Astrocyte of the cerebellum (primary cell): ENCODE measurements around the gene ADGRE1.

Source experiments
- DNase-seq: peaks from one replicate; pipeline ENCODE4 v3.0.0-alpha.2; 2011; ENCODE audit warnings: low read depth
- H3K4me3 ChIP-seq: 2 replicates; pipeline ENCODE4 v1.5.1; 2011; ENCODE audit warnings: mild to moderate bottlenecking, low read depth, low read length, moderate library complexity
- in situ Hi-C: cut with HindIII; loops from 2 replicates; pipeline ENCODE4 v1.10.0; 2017; ENCODE audit warnings: low sequenced_read_pairs
- TF ChIP-seq, protein P1 (sequence below): IDR thresholded peaks from 2 replicates; pipeline ENCODE4 v1.5.1; 2012; ENCODE audit warnings: low read length, low read depth, moderate library complexity, mild to moderate bottlenecking; ENCODE audit errors: missing control alignments

Gene ADGRE1

DNA sequence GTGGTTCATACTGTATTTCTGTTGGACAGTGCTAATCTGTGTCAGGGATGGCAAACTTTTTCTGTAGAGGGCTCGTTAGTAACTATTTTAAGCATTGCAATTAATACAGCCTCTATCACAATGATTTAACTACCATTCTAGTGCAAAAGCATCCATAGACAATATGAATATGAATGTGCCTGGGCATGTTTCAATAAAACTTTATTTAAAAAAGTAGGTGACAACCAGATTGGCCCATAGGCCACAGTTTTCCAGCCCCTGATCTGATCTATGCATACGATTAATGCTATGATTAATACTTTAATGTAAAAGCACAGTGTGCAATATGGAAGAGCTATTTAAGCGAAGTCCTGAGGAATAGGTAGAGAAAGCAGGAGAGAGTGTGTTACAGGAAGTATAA lies 29.6 kb downstream of the ADGRE1 start:
- in situ Hi-C loops = no loop called here
- H3K4me3 ChIP-seq = no peak overlapping the region
- no peak for DNase-seq
- TF ChIP-seq, protein P1, sequence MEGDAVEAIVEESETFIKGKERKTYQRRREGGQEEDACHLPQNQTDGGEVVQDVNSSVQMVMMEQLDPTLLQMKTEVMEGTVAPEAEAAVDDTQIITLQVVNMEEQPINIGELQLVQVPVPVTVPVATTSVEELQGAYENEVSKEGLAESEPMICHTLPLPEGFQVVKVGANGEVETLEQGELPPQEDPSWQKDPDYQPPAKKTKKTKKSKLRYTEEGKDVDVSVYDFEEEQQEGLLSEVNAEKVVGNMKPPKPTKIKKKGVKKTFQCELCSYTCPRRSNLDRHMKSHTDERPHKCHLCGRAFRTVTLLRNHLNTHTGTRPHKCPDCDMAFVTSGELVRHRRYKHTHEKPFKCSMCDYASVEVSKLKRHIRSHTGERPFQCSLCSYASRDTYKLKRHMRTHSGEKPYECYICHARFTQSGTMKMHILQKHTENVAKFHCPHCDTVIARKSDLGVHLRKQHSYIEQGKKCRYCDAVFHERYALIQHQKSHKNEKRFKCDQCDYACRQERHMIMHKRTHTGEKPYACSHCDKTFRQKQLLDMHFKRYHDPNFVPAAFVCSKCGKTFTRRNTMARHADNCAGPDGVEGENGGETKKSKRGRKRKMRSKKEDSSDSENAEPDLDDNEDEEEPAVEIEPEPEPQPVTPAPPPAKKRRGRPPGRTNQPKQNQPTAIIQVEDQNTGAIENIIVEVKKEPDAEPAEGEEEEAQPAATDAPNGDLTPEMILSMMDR = no peak

DNA sequence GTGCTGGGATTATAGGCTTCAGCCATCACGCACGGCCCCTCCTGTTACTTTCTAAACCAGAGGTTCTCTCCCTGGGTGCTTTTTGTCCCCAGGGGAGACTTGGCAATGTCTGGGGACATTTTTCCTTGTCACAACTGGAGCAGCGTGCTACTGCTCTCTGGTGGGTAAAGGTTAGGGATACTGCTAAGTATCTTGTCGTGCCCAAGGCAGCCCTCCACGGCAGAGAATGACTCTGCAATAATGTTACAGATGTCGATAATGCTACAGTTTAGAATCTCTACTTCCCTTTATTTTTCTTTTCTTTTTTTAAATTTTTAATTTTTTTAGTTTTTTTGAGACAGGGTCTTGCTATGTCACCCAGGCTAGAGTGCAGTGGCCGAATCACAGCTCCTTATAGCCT lies 38.0 kb downstream of the ADGRE1 start:
- no peak for DNase-seq
- TF ChIP-seq, protein P1 = no peak
- in situ Hi-C loops = no loop called here

DNA sequence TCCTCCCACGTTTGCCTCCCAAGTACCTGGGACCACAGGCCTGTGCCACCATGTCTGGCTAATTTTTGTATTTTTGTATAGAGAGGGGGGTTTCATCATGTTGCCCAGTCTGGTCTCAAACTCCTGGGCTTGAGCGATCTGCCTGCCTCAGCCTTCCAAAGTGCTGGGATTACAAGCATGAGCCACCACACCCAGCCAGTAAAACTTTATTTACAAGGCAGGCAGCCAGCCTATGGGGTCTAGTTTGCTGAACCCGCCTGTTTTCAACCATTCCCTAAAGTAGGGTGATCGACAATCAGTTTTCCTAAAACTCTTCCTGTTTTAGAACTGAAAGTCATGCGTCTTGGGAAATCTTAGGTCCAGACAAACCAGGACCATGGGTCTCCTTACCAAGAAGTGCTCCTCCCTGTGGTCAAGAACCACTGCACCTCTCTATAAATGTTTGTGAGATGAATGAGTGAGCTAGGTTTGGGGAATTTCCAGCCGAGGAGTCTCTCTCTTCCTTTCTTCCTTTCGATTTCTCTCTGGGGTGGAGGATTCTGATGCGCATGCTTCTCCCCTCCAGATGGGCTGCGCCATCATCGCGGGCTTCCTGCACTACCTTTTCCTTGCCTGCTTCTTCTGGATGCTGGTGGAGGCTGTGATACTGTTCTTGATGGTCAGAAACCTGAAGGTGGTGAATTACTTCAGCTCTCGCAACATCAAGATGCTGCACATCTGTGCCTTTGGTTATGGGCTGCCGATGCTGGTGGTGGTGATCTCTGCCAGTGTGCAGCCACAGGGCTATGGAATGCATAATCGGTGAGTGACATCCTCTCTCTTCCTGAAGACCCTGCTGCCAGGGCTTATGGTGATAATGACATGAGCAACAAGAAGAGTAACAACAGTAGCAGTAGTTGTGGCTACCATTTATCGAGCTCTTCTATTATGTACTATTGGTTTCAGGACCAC lies 38.7 kb downstream of the ADGRE1 start:
- H3K4me3 ChIP-seq = no peak overlapping the region
- TF ChIP-seq, protein P1 = no peak
- no peak for DNase-seq
- in situ Hi-C loops = no loop called here

More for the DNA sequence above, 38.0 kb downstream of the ADGRE1 start:
- H3K4me3 ChIP-seq = no peak overlapping the region

DNA sequence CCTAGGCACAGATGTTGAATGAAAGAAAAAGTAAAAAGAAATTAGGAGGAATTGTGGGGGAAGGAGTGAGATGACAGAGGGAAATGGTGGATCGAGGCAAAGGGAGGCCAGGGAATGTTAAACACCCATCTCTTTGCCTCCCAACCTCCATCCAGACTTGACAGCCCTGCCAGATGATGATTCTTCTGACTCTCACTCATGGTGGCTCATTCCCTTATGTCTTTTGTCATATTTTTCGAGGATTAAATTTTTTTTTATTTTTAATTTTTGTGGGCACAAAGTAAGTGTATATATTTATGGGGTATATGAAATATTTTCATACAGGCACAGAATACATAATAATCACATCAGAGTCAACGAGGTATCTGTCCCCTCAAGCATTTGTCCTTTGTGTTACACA lies 42.8 kb downstream of the ADGRE1 start:
- TF ChIP-seq, protein P1 = no peak
- in situ Hi-C loops = no loop called here
- H3K4me3 ChIP-seq = no peak overlapping the region
- DNase-seq = no peak

DNA sequence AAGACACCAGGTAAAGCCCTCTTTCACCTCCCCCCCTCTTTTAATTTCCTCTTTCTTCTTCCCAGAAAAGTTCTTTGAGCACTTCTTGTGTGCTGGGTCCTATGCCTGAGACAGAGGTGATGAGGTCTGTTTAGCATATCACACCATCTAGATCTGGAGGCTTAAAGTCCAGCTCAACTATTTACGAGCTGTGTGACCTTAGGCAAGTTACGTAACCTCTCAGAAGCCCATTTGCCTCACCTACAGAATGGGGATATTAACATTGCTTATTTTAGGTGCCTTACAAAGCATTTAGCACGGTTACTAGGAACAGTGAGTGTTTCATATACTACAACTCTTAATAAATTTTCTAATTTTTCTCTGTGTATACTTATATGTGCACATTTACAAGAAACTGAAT lies 47.7 kb downstream of the ADGRE1 start:
- DNase-seq = no peak
- H3K4me3 ChIP-seq = no peak overlapping the region
- in situ Hi-C loops = no loop called here
- TF ChIP-seq, protein P1 = no peak

DNA sequence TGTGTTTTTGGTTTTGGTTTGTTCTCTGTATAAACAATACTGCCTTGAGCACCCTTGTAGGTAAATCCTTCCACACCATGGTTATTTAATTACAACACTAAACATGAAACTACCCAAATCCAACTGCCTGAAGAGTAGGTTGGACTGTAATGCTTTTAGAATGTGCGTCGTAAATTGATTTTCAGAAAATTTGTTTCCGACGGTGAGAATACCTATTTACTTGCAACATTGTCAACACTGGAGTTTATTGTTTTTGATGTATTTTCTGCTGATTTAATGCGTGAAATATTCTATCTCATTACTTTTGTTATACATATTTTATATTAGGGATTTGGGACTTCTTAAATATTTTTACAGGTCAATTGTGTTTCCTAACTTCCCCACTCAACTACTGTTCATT lies 48.2 kb downstream of the ADGRE1 start:
- DNase-seq = no peak
- in situ Hi-C loops = no loop called here
- TF ChIP-seq, protein P1 = no peak
- no peak overlapping the region for H3K4me3 ChIP-seq
